A673 (cell line): ENCODE results near the gene MVP. TPM values are rescaled to one million over a fixed set of nuclear protein-coding genes. Genes with fewer than 3 reads are reported as not detected.

Experiments used
- BruUV-seq: library from RNA; stranded (reverse); fragments of 400-500 nt; replicated peaks from 2 replicates; lab custom pipeline; 2021; lab: Mats Ljungman, UMichigan
- CTCF ChIA-PET: fragments of 300-600 bp; sonication (Branson Sonifier 250); formaldehyde crosslinking; loops from one replicate; lab custom pipeline; 2022; ENCODE audit warnings: antibody characterized with exemption; lab: Charles Lee
- POLR2A ChIA-PET: fragments of 300-600 bp; sonication (Branson Sonifier 250); formaldehyde crosslinking; loops from one replicate; lab custom pipeline; 2022; ENCODE audit warnings: antibody characterized with exemption; ENCODE audit not compliant: low non-redundant PET; lab: Charles Lee
- DNase-seq: peaks from one replicate; pipeline ENCODE4 v3.0.0-alpha.2; 2015; ENCODE audit warnings: low spot score
- H3K27ac ChIP-seq: fragments of 200-600 bp; sonication (generic); 2 replicates; pipeline ENCODE4 v1.5.1; 2016; ENCODE audit warnings: mixed run types, low read depth, mild to moderate bottlenecking, mixed read lengths, antibody characterized with exemption, low read length; ENCODE audit not compliant: poor library complexity, severe bottlenecking
- H3K27me3 ChIP-seq: fragments of 200-600 bp; sonication (generic); replicated peaks from 2 replicates; pipeline ENCODE4 v1.6.1; 2017; ENCODE audit warnings: mixed run types, low read depth, mild to moderate bottlenecking, mixed read lengths, antibody characterized with exemption, low read length; ENCODE audit not compliant: insufficient read depth, poor library complexity
- H3K36me3 ChIP-seq: fragments of 200-600 bp; sonication (generic); 2 replicates; pipeline ENCODE4 v1.6.1; 2016; ENCODE audit warnings: mixed run types, mild to moderate bottlenecking, mixed read lengths, antibody characterized with exemption, low read length; ENCODE audit not compliant: insufficient read depth, poor library complexity, severe bottlenecking
- H3K4me1 ChIP-seq: fragments of 200-600 bp; sonication (generic); 2 replicates; pipeline ENCODE4 v1.6.1; 2017; ENCODE audit warnings: mixed run types, mild to moderate bottlenecking, mixed read lengths, antibody characterized with exemption, low read length; ENCODE audit not compliant: insufficient read depth, poor library complexity, severe bottlenecking
- H3K4me3 ChIP-seq: fragments of 200-600 bp; sonication (generic); 2 replicates; pipeline ENCODE4 v1.5.1; 2016; ENCODE audit warnings: low read depth, mixed run types, mild to moderate bottlenecking, mixed read lengths, low read length; ENCODE audit not compliant: poor library complexity, severe bottlenecking
- H3K9me3 ChIP-seq: fragments of 200-600 bp; sonication (generic); 2 replicates; pipeline ENCODE4 v1.6.1; 2016; ENCODE audit warnings: mixed run types, low read depth, mild to moderate bottlenecking, mixed read lengths, antibody characterized with exemption, low read length; ENCODE audit not compliant: poor library complexity, severe bottlenecking
- EZH2 ChIP-seq: fragments of 200-600 bp; sonication (generic); IDR thresholded peaks from 2 replicates; pipeline ENCODE4 v1.6.1; 2017; ENCODE audit warnings: borderline replicate concordance, low read depth, mild to moderate bottlenecking, mixed read lengths, antibody characterized with exemption, low read length; ENCODE audit not compliant: poor library complexity, severe bottlenecking
- intact Hi-C: fragments of 100-400 bp; cut with micrococcal nuclease; formaldehyde crosslinking; loops from one replicate; pipeline ENCODE4 v1.10.0; 2022; ENCODE audit not compliant: unreplicated experiment
- total RNA-seq: library from RNA; stranded (reverse); gene quantifications from 2 replicates; pipeline ENCODE4 v1.2.3, GENCODE V29; 2021
- TF ChIP-seq, protein P1 (sequence below): fragments of 300-800, 200-600 bp; sonication (generic); conservative IDR thresholded peaks from 2 replicates; pipeline ENCODE4 v1.5.1; 2017; ENCODE audit warnings: low read depth, mild to moderate bottlenecking, antibody characterized with exemption, low read length, moderate library complexity, mixed read lengths

Gene MVP
- total RNA-seq, 1 experiment from 2014 or later: 5.6 TPM

DNA sequence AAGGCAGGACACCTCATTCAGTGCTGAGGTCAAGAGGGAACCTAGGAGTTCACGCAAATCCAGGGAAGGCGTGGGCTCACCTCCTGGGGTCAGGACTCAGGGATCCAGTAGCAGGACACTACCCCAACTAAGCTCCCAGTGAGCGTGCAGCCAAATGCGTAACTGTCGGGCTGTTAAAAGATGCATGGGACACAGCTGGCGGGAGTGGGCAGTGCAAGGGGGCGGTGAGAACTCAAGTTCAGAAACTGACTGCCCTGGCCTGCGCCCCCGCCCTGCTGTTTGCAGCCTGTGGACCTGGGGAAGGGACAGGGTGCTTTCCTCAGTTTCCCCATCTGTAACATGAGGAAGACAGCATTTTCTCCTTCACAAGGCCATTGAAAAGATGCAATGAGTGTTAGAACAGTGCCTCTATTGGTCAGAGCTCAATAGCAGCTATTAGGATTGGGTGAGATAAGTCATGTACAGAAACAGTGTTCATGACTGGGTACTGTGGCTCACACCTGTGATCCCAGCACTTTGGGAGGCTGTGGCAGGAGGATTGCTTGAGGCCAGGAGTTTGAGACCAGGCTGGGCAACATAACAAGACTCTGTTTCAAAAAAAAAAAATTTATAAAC is 22.6 kb downstream of the MVP start:
- BruUV-seq: no TSS peak
- no peak for DNase-seq
- POLR2A ChIA-PET: interaction anchor here (0.6 kb wide), 1 partner anchor 10 kb away, joined by 3 read pairs; no protein-coding TSS in a partner anchor
- TF ChIP-seq, protein P1, sequence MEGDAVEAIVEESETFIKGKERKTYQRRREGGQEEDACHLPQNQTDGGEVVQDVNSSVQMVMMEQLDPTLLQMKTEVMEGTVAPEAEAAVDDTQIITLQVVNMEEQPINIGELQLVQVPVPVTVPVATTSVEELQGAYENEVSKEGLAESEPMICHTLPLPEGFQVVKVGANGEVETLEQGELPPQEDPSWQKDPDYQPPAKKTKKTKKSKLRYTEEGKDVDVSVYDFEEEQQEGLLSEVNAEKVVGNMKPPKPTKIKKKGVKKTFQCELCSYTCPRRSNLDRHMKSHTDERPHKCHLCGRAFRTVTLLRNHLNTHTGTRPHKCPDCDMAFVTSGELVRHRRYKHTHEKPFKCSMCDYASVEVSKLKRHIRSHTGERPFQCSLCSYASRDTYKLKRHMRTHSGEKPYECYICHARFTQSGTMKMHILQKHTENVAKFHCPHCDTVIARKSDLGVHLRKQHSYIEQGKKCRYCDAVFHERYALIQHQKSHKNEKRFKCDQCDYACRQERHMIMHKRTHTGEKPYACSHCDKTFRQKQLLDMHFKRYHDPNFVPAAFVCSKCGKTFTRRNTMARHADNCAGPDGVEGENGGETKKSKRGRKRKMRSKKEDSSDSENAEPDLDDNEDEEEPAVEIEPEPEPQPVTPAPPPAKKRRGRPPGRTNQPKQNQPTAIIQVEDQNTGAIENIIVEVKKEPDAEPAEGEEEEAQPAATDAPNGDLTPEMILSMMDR: peak; percentile 26; the same call in 1 of the 2 replicates
- TF ChIP-seq EZH2: no peak
- Histone ChIP-seq H3K4me3 (no peak overlapping the region), H3K9me3 (no peaks in the 10 kb centered on the region), H3K4me1 (no peaks in the 10 kb centered on the region), H3K36me3 (no peaks in the 10 kb centered on the region), H3K27ac (no peak overlapping the region), H3K27me3 (no peaks in the 10 kb centered on the region)
- intact Hi-C loops: no loop called here
- CTCF ChIA-PET: no interaction called here

- H3K4me3 ChIP-seq: no peak overlapping the region
- no peaks in the 10 kb centered on the region for H3K36me3 ChIP-seq
- H3K27me3 ChIP-seq: no peaks in the 10 kb centered on the region
- ChIA-PET POLR2A (no interaction called here), CTCF (no interaction called here)
- H3K27ac ChIP-seq: no peak overlapping the region
- H3K9me3 ChIP-seq: no peaks in the 10 kb centered on the region
- DNase-seq: no peak
- no TSS peak for BruUV-seq
- H3K4me1 ChIP-seq: no peaks in the 10 kb centered on the region
- TF ChIP-seq, protein P1: no peak
- TF ChIP-seq EZH2: no peak
- intact Hi-C loops: no loop called here
Measured at GRCh38 chr16:29843931-29844330, 23.7 kb downstream of the MVP start.

- no TSS peak for BruUV-seq
- CTCF ChIA-PET: no interaction called here
- Histone ChIP-seq H3K9me3 (no peaks in the 10 kb centered on the region), H3K4me3 (no peak overlapping the region), H3K27me3 (no peaks in the 10 kb centered on the region), H3K4me1 (no peaks in the 10 kb centered on the region), H3K27ac (no peak overlapping the region), H3K36me3 (no peaks in the 10 kb centered on the region)
- DNase-seq: no peak
- intact Hi-C loops: no loop called here
- TF ChIP-seq, protein P1: no peak
- TF ChIP-seq EZH2: no peak
- POLR2A ChIA-PET: no interaction called here
Measured at GRCh38 chr16:29844575-29845331, 24.5 kb downstream of the MVP start.
